Ovary (tissue), 3 donors: ENCODE measurements around the gene PIK3R1.

Source experiments
- CTCF ChIP-seq, 3 donors: fragments of 450-650 bp in 2 of 3; fragments of 200-600 bp in 1 of 3; IDR thresholded peaks; one replicate each; pipeline versions ENCODE4 v1.5.1 to v1.8.0; 2016 to 2022; ENCODE audit warnings: antibody characterized with exemption in 3 of 3, mild to moderate bottlenecking in 1 of 3
- EP300 ChIP-seq: sonication (generic); formaldehyde crosslinking; IDR thresholded peaks from one replicate; pipeline ENCODE4 v1.6.1; 2017; ENCODE audit warnings: antibody characterized with exemption
- POLR2A ChIP-seq: fragments of 450-650 bp; IDR thresholded peaks from one replicate; pipeline ENCODE4 v1.6.1; 2017; ENCODE audit warnings: antibody characterized with exemption, mild to moderate bottlenecking, moderate library complexity
- donor health status: DM: no; HTN: no; CAD: no.

GRCh38 chr5:68243681-68244080, 28.1 kb downstream of the PIK3R1 start:
- TF ChIP-seq CTCF (IDR thresholded peaks at IDR 0.05) (no peak), POLR2A (no peak), EP300 (no peak)
